Stimulated activated CD8-positive, alpha-beta memory T cell treated with anti-CD3 and anti-CD28 coated beads, Interleukin-4, amount 100 ng/mL, for 24 hours (primary cell): Measurements from ENCODE around the gene ABCA5.
"Not testable (repeated sequence)": the region's sequence is repeated elsewhere in the genome, so short reads cannot be mapped to it uniquely, and the experiment has no call there.

Experiments
- DNase-seq: peaks from one replicate; pipeline ENCODE4 v3.0.0-alpha.2; 2020; ENCODE audit warnings: low read depth

ABCA5 gene

GRCh38 chr17:69325518-69326376, 1.2 kb downstream of the ABCA5 start:
- no peak for DNase-seq

GRCh38 chr17:69323806-69324205, 3.1 kb downstream of the ABCA5 start:
- no peak for DNase-seq

GRCh38 chr17:69320908-69321238, 6.1 kb downstream of the ABCA5 start:
- no peak for DNase-seq

- DNase-seq: no peak
These were observed 6.6 kb downstream of the ABCA5 start for GRCh38 chr17:69320210-69320907.

- no peak for DNase-seq
These were observed 9.3 kb downstream of the ABCA5 start for GRCh38 chr17:69317625-69318024.

GRCh38 chr17:69314246-69315065, 12.5 kb downstream of the ABCA5 start:
- DNase-seq: no peak

GRCh38 chr17:69305177-69305576, 21.8 kb downstream of the ABCA5 start:
- DNase-seq: no peak

- no peak for DNase-seq
These were observed 24.3 kb downstream of the ABCA5 start for GRCh38 chr17:69302682-69303081.

- no peak for DNase-seq
These were observed 26.7 kb downstream of the ABCA5 start for GRCh38 chr17:69300222-69300621.

GRCh38 chr17:69298120-69298722, 28.7 kb downstream of the ABCA5 start:
- not testable (repeated sequence) for DNase-seq

- no peak for DNase-seq
These were observed 39.8 kb downstream of the ABCA5 start for GRCh38 chr17:69287168-69287567.

GRCh38 chr17:69286257-69286656, 40.7 kb downstream of the ABCA5 start:
- no peak for DNase-seq

- DNase-seq: no peak
These were observed 42.3 kb downstream of the ABCA5 start for GRCh38 chr17:69284646-69285045.

- no peak for DNase-seq
These were observed 44.9 kb downstream of the ABCA5 start for GRCh38 chr17:69282002-69282401.

- DNase-seq: not testable (repeated sequence)
These were observed 50.7 kb downstream of the ABCA5 start for GRCh38 chr17:69276279-69276678.

GRCh38 chr17:69275751-69276150, 51.2 kb downstream of the ABCA5 start:
- no peak for DNase-seq

GRCh38 chr17:69271023-69271422, 55.9 kb downstream of the ABCA5 start:
- DNase-seq: no peak

- no peak for DNase-seq
These were observed 57.6 kb downstream of the ABCA5 start for GRCh38 chr17:69269131-69269998.

GRCh38 chr17:69268543-69269014, 58.4 kb downstream of the ABCA5 start:
- no peak for DNase-seq

GRCh38 chr17:69267219-69267618, 59.7 kb downstream of the ABCA5 start:
- no peak for DNase-seq

GRCh38 chr17:69265873-69266272, 61.1 kb downstream of the ABCA5 start:
- DNase-seq: no peak
